ENCODE data around the gene SFN. TPM values are rescaled to one million over a fixed set of nuclear protein-coding genes. Genes with fewer than 3 reads are reported as not detected.

The SFN gene
- total and polyA plus RNA-seq, 2 of the 4 experiments (the other 2 are of a cell fraction): 0.18 to 0.34 TPM

- H2BK20ac ChIP-seq (ENCODE audit: low read depth, low read length): no peak overlapping the region
- dilution Hi-C loops (cut with HindIII; ENCODE audit: low sequenced_read_pairs, unreplicated experiment): no loop called here
- no peaks in the 10 kb centered on the region for H3K27me3 ChIP-seq (ENCODE audit: control insufficient read depth, insufficient read depth, low read length)
- peaks cover 12% of the 10 kb centered on the region for H3K9me1 ChIP-seq (ENCODE audit: insufficient read depth, low read length)
- H2BK15ac ChIP-seq (ENCODE audit: low read depth, low read length): no peak overlapping the region
- H3K56ac ChIP-seq (ENCODE audit: extremely low read depth, insufficient read depth, low read length): no peak overlapping the region
- no peak overlapping the region for H3K9ac ChIP-seq (ENCODE audit: low read depth, low read length)
- peak overlapping the region; percentile 77; the same call in 1 of the 2 replicates for H3K4ac ChIP-seq (ENCODE audit: low read depth, low read length)
- intact Hi-C loops (cut with micrococcal nuclease): loop anchor here (2.0 to 10.0 kb wide), 2 partner anchors 15 to 169 kb away; partner anchors contain the start of gene ARID1A
- ChIA-PET POLR2A (ENCODE audit: unreplicated experiment) (no interaction called here), CTCF (no interaction called here)
- H4K8ac ChIP-seq (ENCODE audit: low read depth in 2 of 2, low read length in 2 of 2): peak overlapping the region in 1 of 2 experiments; percentile 70; a peak in 2 of 4 replicates
- ATAC-seq (ENCODE audit: low read depth) (no peak), DNase-seq (no peak)
- no peaks in the 10 kb centered on the region for H3K36me3 ChIP-seq (ENCODE audit: control insufficient read depth, insufficient read depth, low read length)
- no peak overlapping the region for H3K4me2 ChIP-seq (ENCODE audit: low read depth, low read length)
- peak overlapping the region; percentile 88 for H2AFZ ChIP-seq (replicated peaks; ENCODE audit: low read length, poor library complexity)
- H2BK120ac ChIP-seq (ENCODE audit: low read depth, low read length): no peak overlapping the region
- peak overlapping the region; percentile 74; the same call in 1 of the 2 replicates for H3K23ac ChIP-seq (ENCODE audit: low read depth, low read length)
- H4K20me1 ChIP-seq (ENCODE audit: insufficient read depth, low read length): no peaks in the 10 kb centered on the region
- H3K4me1 ChIP-seq (ENCODE audit: control insufficient read depth, insufficient read depth, low read length): peaks cover 4% of the 10 kb centered on the region
- 92% methylated on average over 5 of the region's 20 CpGs; no CpG with 5 or more reads in 1 of the 2 experiments for WGBS, 2 experiments (ENCODE audit: extremely low coverage in 2 of 2, insufficient read length in 1 of 2)
- H3K4me3 ChIP-seq (ENCODE audit: insufficient read depth, low read depth, low read length): no peak overlapping the region
- H4K5ac ChIP-seq (ENCODE audit: low read depth, low read length): no peak overlapping the region
- in situ Hi-C loops (cut with MboI; ENCODE audit: low sequenced_read_pairs): no loop called here
- H3K14ac ChIP-seq (replicated peaks; ENCODE audit: low read depth, low read length): peak overlapping the region; percentile 51; the same call in 1 of the 2 replicates
- H3K27ac ChIP-seq (ENCODE audit: insufficient read depth, low read length): no peak overlapping the region; the same call in 1 of the 2 replicates
- no peak overlapping the region for H2BK5ac ChIP-seq (ENCODE audit: low read depth, low read length, poor library complexity, severe bottlenecking)
- BruUV-seq (replicated peaks): no TSS peak
- no peak overlapping the region for H3K18ac ChIP-seq (ENCODE audit: low read depth, low read length)
- peak overlapping the region; percentile 80; the same call in 1 of the 2 replicates for H4K91ac ChIP-seq (ENCODE audit: insufficient read depth, low read depth, low read length)
- peak overlapping the region; percentile 87 for H2AK5ac ChIP-seq (ENCODE audit: low read depth, low read length)
- no peak for TF ChIP-seq RAD21 (IDR thresholded peaks at IDR 0.05; ENCODE audit: low read length)
- TF ChIP-seq MAZ (IDR thresholded peaks at IDR 0.05; ENCODE audit: borderline replicate concordance, low read depth, low read length): no peak
- TF ChIP-seq, protein P1, sequence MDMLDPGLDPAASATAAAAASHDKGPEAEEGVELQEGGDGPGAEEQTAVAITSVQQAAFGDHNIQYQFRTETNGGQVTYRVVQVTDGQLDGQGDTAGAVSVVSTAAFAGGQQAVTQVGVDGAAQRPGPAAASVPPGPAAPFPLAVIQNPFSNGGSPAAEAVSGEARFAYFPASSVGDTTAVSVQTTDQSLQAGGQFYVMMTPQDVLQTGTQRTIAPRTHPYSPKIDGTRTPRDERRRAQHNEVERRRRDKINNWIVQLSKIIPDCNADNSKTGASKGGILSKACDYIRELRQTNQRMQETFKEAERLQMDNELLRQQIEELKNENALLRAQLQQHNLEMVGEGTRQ (IDR thresholded peaks at IDR 0.05; ENCODE audit: low read depth, low read length): no peak
- no peak for TF ChIP-seq CEBPB (IDR thresholded peaks at IDR 0.05; ENCODE audit: low read depth, low read length)
- no peak for TF ChIP-seq NFE2L2 (IDR thresholded peaks at IDR 0.05; ENCODE audit: low read depth, low read length)
- no peak for TF ChIP-seq RCOR1 (IDR thresholded peaks at IDR 0.05; ENCODE audit: insufficient replicate concordance, low read length)
- no peak for TF ChIP-seq ELK1 (IDR thresholded peaks at IDR 0.05; ENCODE audit: borderline replicate concordance, low read depth, low read length)
- TF ChIP-seq MAFK (IDR thresholded peaks at IDR 0.05; ENCODE audit: low read depth, low read length): no peak
- no peak for TF ChIP-seq CTCF (conservative IDR thresholded peaks at IDR 0.05; ENCODE audit: low read depth, low read length)
- no peak for TF ChIP-seq BHLHE40 (IDR thresholded peaks at IDR 0.05; ENCODE audit: low read depth, low read length)
- TF ChIP-seq RFX5 (IDR thresholded peaks at IDR 0.05; ENCODE audit: low read depth, low read length): no peak
- no peak for TF ChIP-seq POLR2A (IDR thresholded peaks at IDR 0.05; ENCODE audit: low read depth, low read length)
- TF ChIP-seq FOS (IDR thresholded peaks at IDR 0.05; ENCODE audit: low read depth, low read length): no peak
- peak overlapping the region; percentile 97 for H2AK9ac ChIP-seq (replicated peaks; ENCODE audit: low read depth, low read length, poor library complexity)
- H3K9me3 ChIP-seq (ENCODE audit: control insufficient read depth, insufficient read depth, low read length): no peaks in the 10 kb centered on the region
- H3K79me1 ChIP-seq (ENCODE audit: low read depth in 1 of 2, low read length in 2 of 2): 0 out of 4 replicates have a peak, but pooled peaks cover 0 to 3% of the 10 kb centered on the region in 2 experiments
Observed at GRCh38 chr1:26863685-26864077, 732 bp downstream of the SFN start.
